Activated CD8-positive, alpha-beta memory T cell treated with anti-CD3 and anti-CD28 coated beads for 4 hours (primary cell): ENCODE data around the gene FOXC1.

Experiments used
- DNase-seq, 2 donors: peaks; one replicate each; pipeline ENCODE4 v3.0.0-alpha.2; 2020; ENCODE audit warnings: low read depth in 2 of 2

Gene FOXC1

GRCh38 chr6:1623769-1624057, 14.0 kb downstream of the FOXC1 start:
- no peak for DNase-seq

- DNase-seq = no peak
Measured at GRCh38 chr6:1624058-1624850, 14.5 kb downstream of the FOXC1 start.

- no peak for DNase-seq
Measured at GRCh38 chr6:1624851-1625781, 15.4 kb downstream of the FOXC1 start.

- no peak for DNase-seq
Measured at GRCh38 chr6:1625794-1626435, 16.2 kb downstream of the FOXC1 start.

DNA sequence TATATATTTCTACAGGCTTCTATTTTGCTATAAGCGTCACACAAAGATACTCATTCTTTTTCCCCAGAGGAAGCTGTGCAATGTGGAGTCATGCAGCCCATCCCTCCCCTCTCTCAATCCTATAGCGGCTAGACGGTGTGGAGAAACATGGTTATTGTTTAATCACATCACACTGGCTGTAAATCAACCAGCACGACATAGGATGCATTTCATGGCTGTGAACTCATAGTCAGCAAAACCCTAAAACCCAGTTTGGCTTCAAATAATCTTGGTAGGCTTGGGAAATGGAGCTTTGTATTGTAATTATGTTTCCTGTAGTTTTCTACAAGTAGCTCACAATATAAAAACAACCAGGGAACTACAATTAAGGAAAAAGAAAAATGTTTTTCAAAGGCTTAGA, 16.8 kb downstream of the FOXC1 start:
- DNase-seq = no peak

DNA sequence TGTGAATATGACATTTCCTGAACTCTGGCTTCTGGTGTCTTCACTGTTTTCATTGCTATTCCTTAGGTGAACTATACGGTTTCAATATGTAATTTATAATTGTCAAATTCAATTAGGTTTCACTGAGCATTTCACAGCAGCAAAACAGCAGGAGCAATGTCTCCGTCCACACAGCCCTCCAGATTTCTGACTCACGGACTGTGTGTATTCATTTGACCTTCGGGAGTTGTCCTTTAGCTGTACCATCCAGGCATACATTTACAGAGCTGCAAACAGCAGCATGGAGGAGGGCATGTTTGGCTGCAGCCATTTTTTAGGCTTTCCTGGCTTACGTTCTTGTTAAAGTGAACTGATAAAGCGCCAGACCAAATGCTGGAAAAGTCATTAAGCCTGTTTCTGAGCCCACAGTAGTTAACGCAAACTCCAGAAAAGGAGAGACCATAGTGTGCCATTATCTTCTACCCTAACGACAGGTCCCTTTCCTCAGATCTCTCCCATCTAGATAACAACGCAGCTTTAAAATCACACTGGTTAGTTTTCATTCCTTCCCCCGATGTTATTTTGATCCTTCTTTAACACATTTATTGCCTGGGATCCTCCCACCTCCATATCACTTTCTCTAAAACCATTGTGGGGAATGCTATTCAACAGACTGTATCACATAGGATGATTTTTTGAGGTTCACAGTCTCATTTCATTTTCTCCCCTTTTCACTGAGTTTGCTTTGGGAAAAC, 18.3 kb downstream of the FOXC1 start:
- no peak for DNase-seq

DNA sequence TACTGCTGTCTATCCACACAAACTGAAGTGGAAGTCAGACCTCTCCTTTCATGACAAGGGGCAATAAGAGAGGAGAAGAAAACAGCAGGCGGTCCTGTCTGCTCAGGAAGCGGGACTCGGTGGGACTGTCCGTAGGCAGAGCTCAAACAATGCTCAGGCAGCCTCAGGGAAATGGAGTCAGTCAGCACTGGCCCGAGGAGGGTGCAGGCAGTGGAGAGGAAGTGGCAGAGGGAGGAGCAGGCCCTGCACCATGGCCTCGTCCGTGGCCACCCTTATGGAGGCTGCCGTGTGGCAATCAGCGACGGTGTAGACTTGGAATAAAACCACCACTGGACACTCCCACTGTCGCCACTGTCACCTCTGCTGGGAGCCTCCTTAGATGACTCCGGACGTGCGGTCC, 19.6 kb downstream of the FOXC1 start:
- no peak for DNase-seq

GRCh38 chr6:1630212-1630770, 20.6 kb downstream of the FOXC1 start:
- DNase-seq = no peak

- DNase-seq = no peak
Measured at GRCh38 chr6:1630771-1631217, 21.1 kb downstream of the FOXC1 start.

DNA sequence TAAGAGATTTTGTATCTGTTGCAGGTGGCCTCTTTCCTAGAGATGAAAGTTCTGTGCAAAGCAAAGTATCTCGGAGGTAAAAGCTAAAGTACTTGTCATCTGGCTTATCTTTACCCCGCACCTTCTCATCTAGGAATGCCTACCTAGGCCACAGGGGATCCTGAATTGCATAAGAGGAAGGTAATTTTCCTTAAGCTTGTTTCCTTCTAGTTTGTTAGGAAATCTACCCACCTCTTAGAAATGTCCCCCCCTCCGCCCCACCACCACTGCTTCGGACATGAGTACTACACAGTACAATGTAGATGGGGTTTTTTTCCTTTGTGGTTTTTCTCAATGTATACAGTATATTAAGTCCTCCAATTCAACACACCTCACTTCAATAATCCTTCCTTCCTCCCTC, 21.5 kb downstream of the FOXC1 start:
- DNase-seq = no peak

- DNase-seq = no peak
Measured at GRCh38 chr6:1633366-1634021, 23.8 kb downstream of the FOXC1 start.

GRCh38 chr6:1634081-1634480, 24.4 kb downstream of the FOXC1 start:
- DNase-seq = no peak

GRCh38 chr6:1635305-1636010, 25.7 kb downstream of the FOXC1 start:
- no peak for DNase-seq

- DNase-seq = no peak
Measured at GRCh38 chr6:1636272-1636825, 26.6 kb downstream of the FOXC1 start.

DNA sequence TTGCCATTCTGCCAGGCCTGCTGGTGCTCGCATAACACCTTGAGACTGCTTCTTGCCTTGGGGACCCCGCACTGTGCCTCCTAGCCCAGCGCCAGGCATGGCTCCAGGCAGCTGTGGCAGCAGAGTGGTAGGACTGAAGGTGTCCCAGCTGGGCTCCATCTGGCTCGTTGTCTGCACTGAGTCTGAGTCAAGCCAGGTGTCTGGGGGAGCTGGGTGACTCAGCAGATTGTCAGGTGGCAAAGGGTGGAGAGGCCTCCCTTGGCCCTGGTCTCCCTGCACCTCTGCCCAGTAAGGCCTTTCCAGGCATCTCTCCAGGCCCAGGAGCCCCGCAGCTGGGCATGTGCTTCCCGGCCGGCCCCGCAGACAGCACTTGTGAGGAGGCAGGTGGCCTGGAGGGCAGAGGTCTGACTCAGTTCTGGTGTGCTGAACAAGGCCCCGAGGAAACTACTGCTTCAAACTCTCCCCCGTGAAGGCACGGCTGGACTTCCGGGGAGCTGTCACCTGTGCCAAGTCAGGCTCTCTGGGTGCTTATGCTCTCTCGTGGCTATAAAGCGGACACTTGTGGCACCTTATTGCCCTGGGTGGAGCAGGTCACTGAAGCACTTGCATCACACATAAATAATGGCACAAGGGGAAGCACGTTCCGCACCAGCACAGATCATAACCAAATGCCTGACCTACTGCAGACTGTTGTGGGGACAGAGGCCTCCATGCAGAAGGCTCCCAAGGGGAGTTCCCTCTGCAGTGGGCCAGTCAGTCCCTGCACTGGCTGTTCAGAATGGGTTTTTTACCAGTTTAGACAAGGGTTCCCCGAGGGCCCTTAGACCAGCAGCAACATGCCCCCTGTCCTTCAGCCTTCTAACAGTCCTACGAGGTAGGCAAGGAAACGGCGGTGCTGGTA, 27.5 kb downstream of the FOXC1 start:
- no peak for DNase-seq

DNA sequence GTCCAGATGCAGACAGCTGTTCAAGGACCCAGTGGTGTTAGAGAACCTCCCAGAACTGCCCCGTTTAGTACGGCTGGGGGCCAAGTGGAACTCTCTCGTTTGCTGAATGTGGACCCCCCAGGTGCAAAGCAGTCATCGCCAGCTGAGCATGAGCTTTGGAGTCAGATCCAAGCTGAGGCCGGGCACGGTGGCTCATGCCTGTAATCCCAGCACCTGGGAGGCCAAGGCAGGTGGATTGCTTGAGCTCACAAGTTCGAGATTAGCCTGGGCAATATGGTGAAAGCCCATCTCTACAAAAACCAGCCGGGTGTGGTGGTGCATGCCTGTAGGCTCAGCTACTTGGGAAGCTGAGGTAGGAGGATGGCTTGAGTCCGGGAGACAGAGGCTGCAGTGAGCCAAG, 29.7 kb downstream of the FOXC1 start:
- no peak for DNase-seq

DNA sequence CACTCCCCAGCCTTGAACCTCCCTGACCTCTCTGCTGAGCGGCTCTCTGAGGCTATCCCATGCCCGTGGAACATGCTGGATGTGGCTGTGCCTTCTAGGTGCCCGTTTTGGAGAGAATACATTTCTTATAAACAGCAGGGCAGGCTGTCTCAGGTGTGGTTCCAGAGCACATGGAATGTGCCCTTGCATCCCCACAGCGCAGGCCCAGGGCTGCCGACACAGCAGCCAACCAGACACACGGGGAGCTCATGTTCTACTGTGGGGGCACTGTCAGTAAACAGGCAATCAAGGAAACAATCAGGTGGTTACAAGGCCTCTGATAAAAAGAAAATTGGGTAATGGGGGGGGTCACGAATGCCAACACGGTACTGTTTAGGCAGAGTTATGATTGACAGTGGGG, 30.8 kb downstream of the FOXC1 start:
- DNase-seq = no peak

GRCh38 chr6:1641343-1641885, 31.7 kb downstream of the FOXC1 start:
- DNase-seq = no peak

DNA sequence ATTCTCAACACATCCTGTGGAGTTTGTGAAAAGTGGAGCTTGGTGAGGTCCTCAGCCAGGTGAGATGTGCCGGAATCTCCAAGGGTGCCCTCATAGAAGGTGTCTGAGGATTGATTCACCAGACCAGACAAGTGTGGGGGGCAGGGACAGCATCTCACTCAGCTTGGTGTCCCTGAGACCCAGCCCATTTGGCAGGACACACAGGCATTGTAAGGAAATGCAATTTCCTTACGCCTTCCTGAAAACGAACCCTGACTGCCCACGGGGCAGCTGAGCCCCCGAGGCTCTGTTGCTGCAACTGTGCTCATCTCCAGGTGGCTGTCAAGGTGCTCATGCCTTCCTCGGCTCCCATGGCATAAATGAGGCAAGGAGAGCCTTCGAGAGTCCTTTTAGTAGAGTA, 33.4 kb downstream of the FOXC1 start:
- DNase-seq = no peak
